CD4-positive, alpha-beta T cell treated with Interleukin-10 for 1 hour (primary cell): Measurements from ENCODE around the gene IQGAP1.

Source experiments
- DNase-seq: peaks from one replicate; pipeline ENCODE4 v3.0.0-alpha.2; 2020

Gene IQGAP1

GRCh38 chr15:90540768-90541167, 152.7 kb downstream of the IQGAP1 start:
- DNase-seq: no peak

DNA sequence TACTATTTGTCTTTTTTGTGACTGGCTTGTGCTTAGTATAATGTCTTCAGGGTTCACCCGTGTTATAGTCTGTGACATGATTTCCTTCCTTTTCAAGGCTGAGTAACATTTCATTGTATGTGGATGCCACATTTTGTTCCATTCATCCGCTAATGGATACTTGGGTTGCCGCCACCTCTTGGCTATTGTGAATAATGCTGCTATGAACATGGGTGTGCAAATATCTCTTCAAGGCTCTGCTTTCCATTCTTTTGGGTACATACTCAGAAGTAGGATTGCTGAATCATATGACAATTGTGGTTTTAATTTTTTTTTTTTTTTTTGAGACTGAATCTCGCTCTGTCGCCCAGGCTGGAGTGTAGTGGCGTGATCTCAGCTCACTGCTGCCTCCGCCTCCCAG, 157.1 kb downstream of the IQGAP1 start:
- no peak for DNase-seq

GRCh38 chr15:90547540-90547939, 159.5 kb downstream of the IQGAP1 start:
- no peak for DNase-seq

DNA sequence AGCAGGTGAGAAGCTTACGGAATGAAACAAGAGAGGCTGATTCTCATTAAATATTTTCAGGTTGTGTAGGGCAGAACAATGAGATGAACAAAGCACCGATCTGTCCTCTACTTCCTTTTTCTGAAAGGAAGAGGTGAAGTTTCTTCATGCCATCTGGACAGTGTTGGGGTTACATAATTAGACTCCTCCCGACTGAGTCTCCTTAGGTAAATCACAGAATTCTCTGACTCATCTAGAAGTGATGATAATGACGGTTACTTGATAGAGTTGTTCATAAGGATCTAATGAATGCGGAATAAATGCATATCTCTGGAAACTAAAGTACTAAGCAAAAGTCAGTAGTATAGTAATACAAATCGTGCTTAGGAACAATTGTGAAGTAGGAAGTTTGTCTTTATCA, 162.9 kb downstream of the IQGAP1 start:
- DNase-seq: no peak
